GM21447 (cell line): Measurements from ENCODE around the gene RGS12.

Experiments
- ATAC-seq: cut with Tn5 transposase; IDR thresholded peaks from one replicate; pipeline ENCODE4 v1.9.1; 2021; ENCODE audit not compliant: unreplicated experiment

RGS12 gene

GRCh38 chr4:3324093-3324815, 31.4 kb downstream of the RGS12 start:
- no peak for ATAC-seq

- ATAC-seq = no peak
Measured at GRCh38 chr4:3328814-3329663, 36.2 kb downstream of the RGS12 start.

- no peak for ATAC-seq
Measured at GRCh38 chr4:3329887-3330286, 37.1 kb downstream of the RGS12 start.

DNA sequence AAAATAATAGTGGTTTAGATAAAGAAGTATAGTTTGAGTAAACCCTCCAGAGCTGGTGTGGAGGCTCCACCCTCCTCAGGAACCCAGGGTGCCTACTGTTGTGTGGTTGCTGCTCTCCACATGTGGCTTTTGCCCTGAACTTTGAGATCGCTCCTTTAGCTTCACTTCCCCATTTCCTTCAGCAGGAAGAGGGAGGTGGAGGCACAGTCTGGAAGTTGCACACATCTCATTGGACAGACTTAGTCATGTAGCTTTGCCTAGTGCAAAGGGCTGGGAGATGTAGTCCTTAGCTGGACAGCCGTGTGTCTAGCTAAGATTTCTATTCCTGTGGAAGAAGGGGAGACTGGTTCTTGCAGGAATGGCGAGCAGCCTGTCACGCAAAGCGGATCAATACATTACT, 37.9 kb downstream of the RGS12 start:
- ATAC-seq = no peak

DNA sequence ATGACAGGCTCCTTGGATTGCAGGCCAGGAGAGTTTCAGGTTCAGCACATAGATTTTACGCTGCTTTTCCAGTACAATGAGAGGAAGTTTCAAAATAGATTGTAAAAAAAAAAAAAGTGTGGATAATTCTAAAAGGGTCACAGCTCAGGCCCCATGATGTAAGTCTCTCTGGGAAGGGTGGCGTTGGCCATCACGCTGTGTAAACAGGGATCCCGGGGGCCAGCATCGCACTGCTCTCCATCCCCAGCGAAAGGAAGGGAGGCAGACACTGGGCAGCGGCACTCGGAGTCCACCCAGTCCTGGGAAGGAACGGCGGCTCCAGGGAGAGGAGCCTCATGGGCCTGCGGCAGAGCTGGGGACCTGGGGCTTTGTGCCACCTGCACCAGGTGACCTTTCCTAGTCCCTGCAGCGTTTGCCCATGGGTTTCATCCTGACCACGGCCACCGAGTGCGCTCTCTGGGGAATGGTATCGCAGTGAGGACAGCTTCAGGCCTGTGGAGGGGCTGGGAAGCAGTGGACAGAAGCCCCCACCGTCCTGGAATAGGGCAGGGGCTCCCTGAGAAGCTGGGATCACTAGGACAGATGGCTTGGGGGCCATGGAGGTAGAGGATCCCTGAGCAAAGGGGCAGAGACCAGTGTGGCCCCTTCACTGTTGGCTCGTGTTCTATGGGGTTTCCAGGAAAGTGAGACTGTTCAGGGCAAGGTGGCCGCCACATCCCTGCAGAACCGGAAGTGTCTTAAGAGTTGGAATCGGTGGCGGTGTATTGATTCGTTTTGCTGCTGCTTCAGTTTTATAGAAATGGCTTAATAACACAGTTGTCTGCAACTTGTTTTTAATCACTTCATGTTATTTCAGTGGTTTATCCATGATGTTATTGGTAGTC, 38.9 kb downstream of the RGS12 start:
- no peak for ATAC-seq

DNA sequence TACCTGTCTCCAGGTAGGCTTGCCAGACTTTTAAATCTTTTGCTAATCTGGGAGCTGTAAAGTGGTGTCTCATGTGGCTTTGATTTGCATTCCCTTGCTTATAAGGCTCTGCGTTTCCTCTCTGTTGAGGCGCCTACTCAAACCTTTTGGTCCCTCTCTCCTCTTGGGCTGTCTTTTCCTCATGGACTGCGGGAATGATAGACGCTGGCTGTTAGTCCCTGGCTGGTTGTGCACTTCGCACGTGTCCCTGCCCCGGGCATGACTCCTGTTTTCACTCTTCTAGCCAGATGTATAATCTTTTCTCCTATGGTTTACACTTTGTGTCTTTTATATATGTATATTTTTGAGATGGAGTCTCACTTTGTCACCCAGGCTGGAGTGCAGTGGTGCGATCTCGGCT, 39.7 kb downstream of the RGS12 start:
- ATAC-seq = no peak

DNA sequence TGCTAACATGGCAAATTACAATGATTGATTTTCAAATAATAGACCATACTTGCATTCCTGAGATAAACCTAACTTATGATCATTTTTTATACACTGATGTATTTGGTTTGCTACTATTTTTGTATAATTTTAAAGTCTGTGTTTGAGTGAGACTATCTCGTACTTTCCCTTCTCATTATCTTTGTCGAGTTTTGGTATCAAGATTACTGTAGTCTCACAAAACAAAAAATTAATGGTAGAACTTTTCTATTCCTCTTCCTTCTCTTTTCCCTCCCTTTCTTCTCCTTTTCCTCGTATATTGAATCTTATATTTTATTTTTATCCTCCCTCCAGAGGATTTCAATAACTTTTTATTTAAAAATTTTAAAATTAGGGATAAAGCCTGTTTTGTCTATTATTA, 41.5 kb downstream of the RGS12 start:
- ATAC-seq = no peak

- no peak for ATAC-seq
Measured at GRCh38 chr4:3335385-3335784, 42.6 kb downstream of the RGS12 start.

DNA sequence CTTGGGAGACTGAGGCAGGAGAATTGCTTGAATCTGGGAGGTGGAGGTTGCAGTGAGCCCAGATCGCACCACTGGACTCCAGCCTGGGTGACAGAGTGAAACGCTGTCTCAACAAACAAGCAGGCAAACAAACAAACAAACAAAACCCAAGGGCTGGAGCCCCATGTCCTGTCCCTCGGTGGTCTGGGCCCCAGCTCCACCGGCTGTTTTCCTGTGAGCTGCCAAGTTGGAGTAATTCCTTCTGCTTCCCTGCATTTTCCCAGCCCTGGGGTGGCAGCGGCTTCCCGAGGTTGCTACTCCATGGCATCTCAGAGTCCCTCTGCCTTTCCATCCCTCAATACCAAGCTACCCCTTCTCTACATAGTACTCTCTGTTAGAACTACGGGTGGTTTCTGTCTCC, 43.2 kb downstream of the RGS12 start:
- ATAC-seq = no peak

- no peak for ATAC-seq
Measured at GRCh38 chr4:3336382-3337356, 43.8 kb downstream of the RGS12 start.

GRCh38 chr4:3337357-3337732, 44.5 kb downstream of the RGS12 start:
- no peak for ATAC-seq

DNA sequence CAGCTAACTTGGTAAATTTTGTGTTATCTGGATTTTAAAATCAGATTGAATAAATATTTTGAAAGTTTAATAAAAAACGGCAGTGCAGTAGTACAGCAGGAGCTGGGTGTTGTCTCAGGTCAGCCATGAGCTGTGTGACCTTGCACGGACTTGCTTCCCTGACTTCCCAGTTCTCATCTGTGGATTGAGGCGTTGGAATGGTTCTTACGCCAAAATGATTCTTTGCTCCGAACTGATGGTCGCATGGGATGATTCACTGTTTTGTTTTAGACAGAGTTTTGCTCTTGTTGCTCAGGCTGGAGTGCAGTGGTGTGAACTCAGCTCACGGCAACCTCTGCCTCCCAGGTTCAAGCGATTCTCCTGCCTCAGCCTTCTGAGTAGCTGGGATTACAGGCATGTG, 45.0 kb downstream of the RGS12 start:
- ATAC-seq = no peak

GRCh38 chr4:3338321-3338838, 45.6 kb downstream of the RGS12 start:
- ATAC-seq = no peak

GRCh38 chr4:3338976-3339531, 46.2 kb downstream of the RGS12 start:
- ATAC-seq = no peak

DNA sequence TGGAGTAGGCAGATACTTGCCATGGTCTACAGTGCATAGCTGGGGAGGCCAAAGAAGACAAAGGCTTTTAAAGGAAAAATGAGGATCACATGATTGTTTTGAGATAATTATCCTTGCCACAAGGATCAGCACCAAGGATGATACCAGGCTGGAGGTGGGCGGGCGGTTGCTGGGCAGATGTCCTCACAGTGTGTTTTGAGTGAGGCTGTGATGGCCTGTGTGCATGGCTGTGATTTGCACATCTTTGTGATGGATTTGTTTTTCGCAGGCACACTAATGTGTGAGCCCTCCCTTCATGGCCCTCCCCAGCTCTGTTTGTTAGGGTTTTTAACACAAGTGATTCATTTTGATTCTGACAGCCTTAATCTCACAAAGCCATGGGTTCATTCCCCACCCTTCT, 46.8 kb downstream of the RGS12 start:
- ATAC-seq = no peak

DNA sequence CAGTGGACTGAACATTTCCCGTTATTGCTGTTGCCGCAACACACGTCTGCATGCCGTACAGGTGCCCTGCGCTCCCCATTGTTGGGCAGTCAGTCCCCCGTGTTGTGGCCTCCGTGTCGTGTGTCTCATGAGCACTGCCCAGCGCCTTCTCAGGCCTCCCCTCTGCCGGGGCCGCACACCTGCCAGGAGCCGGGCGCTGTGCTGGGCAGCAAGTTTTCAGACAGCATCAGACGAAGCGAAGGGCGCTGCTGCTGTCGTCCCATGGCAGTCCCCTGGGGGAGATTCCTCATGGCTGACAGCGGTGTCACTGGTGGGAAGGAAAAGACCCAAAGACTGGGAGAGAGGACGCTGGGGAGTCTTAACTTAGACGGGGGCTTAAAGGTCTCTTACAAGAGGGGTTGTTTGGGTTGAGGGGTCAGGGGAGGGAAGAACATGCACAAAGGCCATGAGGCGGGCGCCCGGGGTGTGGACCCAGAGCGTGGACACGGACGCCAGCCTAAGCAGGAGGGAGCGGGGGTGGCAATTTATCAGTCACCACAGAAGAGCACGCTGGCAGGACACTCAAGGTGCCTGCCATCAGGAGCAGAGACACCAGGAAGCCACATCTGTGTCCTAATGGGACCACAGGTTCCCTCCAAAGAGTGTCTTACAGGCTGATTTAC, 47.3 kb downstream of the RGS12 start:
- ATAC-seq = no peak

DNA sequence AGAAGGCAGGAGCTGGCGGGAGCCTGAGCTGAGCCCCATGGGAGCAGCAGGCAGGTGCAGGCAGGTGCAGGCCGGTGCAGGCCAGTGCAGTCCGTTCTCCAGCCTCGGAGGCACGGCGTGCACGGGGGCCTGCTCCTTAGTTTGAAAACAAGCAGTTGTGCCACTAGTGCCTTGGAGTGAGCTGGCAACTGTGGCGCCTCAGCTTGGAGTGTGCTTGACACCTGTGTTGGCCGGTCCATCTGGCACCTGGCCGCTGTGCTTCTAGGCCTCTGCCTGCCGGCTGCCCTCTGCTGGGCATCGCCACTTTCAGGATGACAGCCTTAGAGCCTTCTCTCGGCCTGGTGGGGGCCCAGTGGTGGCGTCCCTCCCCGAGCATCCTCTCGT, 47.9 kb downstream of the RGS12 start:
- ATAC-seq = no peak

DNA sequence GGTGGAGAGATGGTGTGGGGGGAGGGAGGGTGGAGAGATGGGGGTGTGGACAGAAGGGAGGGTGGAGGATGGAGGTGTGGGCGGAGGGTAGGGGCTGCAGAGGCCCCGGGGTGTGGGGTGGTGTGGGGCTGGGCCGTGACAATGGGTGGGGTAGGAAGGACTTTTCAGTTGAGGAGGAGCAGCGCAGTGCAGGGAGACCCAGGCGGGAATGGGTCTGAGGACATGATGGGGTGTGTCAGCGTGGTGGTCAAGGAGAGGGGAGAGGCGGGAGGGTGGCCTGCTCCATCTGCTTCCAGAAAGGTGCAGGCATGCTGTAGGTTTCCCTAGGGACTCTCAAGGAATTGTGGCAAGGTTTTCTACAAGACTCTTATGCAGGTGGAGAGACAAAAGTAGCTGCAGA, 48.9 kb downstream of the RGS12 start:
- ATAC-seq = no peak

GRCh38 chr4:3342182-3342854, 49.5 kb downstream of the RGS12 start:
- no peak for ATAC-seq
